AG09319 (cell line): ENCODE results near the gene KLC3.

Experiments used
- DNase-seq: peaks from one replicate; pipeline ENCODE4 v3.0.0-alpha.2; 2010; ENCODE audit warnings: low read depth; ENCODE audit errors: extremely low read depth
- CTCF ChIP-seq: IDR thresholded peaks from 2 replicates; pipeline ENCODE4 v1.5.1; 2011; ENCODE audit warnings: low read depth, mild to moderate bottlenecking, inconsistent platforms, low read length, moderate library complexity

Gene KLC3

GRCh38 chr19:45349126-45349415 is 8.5 kb downstream of the KLC3 start:
- no peak for DNase-seq
- no peak for TF ChIP-seq CTCF

- DNase-seq = no peak
- no peak for TF ChIP-seq CTCF
Measured at GRCh38 chr19:45349430-45349941, 8.9 kb downstream of the KLC3 start.

GRCh38 chr19:45350477-45351058 is 10.0 kb downstream of the KLC3 start:
- DNase-seq = no peak
- TF ChIP-seq CTCF = no peak

GRCh38 chr19:45351401-45351952 is 10.9 kb downstream of the KLC3 start:
- TF ChIP-seq CTCF = no peak
- DNase-seq = no peak

GRCh38 chr19:45352062-45352461 is 11.5 kb downstream of the KLC3 start:
- DNase-seq = no peak
- TF ChIP-seq CTCF = no peak

- TF ChIP-seq CTCF = no peak
- no peak for DNase-seq
Measured at GRCh38 chr19:45352471-45352870, 11.9 kb downstream of the KLC3 start.

GRCh38 chr19:45352914-45353796 is 12.6 kb downstream of the KLC3 start:
- DNase-seq = no peak

More at GRCh38 chr19:45352914-45353796, 12.6 kb downstream of the KLC3 start:
- TF ChIP-seq CTCF = no peak
